ENCODE data around the gene CREBBP. TPM values are rescaled to one million over a fixed set of nuclear protein-coding genes. Genes with fewer than 3 reads are reported as not detected.

Gene CREBBP
- total and polyA plus RNA-seq, 2 donors (not counting 3 experiments of a cell fraction or from before 2014, with no cell fraction given) = 13.8 to 72.7 TPM

DNA sequence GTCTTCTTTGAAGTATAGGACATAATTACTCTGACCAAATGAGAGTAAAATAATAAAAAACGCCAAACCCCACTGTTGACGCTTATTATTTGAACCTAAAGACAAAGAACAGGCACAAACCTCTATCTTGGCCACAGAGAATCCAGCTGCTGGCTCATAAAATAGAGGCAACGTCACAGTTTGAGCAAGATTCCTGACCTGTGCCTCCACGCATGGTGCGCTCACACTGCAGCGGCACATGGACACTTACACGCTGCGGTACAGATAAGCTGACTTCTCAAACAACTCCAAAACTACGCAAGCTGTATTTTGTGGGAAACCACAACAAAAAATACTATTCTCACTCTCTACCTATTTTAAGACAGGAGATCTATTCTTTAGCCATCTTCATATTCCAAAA is 124.4 kb downstream of the CREBBP start:
- intact Hi-C loops (cut with micrococcal nuclease) = no loop called here
- dilution Hi-C loops (cut with MboI; ENCODE audit: extremely low pct_ligation_motif_present, low sequenced_read_pairs) = no loop called here
- Histone ChIP-seq H3K79me2 (ENCODE audit: control insufficient read depth, insufficient read depth, low read length) (no peaks in the 10 kb centered on the region), H4K20me1 (replicated peaks; ENCODE audit: control insufficient read depth, extremely low read depth, insufficient read depth, low read length) (no peaks in the 10 kb centered on the region), H3K9me1 (replicated peaks; ENCODE audit: control insufficient read depth, extremely low read depth, insufficient read depth, low read length) (no peaks in the 10 kb centered on the region), H3K4me2 (ENCODE audit: insufficient read depth, low read length) (no peak overlapping the region), H3K27ac (ENCODE audit: insufficient read depth, low read depth, low read length) (no peak overlapping the region), H3K4me3 (replicated peaks in 1 of 3; ENCODE audit: insufficient read depth in 1 of 3, low read depth in 1 of 3, low read length in 3 of 3) (no peak overlapping the region), H3K9ac (replicated peaks; ENCODE audit: extremely low read depth, insufficient read depth, low read length) (no peak overlapping the region), H3K27me3 (ENCODE audit: control insufficient read depth in 2 of 2, insufficient read depth in 2 of 2, low read length in 2 of 2) (no peaks in the 10 kb centered on the region), H3K36me3 (ENCODE audit: control insufficient read depth in 2 of 2, extremely low read depth in 1 of 2, insufficient read depth in 2 of 2, low read length in 2 of 2) (peaks cover 15 to 17% of the 10 kb centered on the region in 2 experiments), H2AFZ (ENCODE audit: low read depth, low read length) (no peak overlapping the region), H3K9me3 (replicated peaks; ENCODE audit: control insufficient read depth, insufficient read depth, low read length) (no peaks in the 10 kb centered on the region), H3K4me1 (ENCODE audit: control insufficient read depth, extremely low read depth, insufficient read depth, low read length) (no peaks in the 10 kb centered on the region)
- no TSS peak for BruUV-seq (replicated peaks)
- no peak for FAIRE-seq
- CTCF ChIA-PET = interaction anchor here (1.7 kb wide), 1 partner anchor 16 kb away, joined by 4 read pairs; no protein-coding TSS in a partner anchor
- no peak for DNase-seq (ENCODE audit: low read depth, low spot score)
- POLR2A ChIA-PET = no interaction called here
- TF ChIP-seq EZH2 (IDR thresholded peaks at IDR 0.05; ENCODE audit: borderline replicate concordance, low read depth, low read length, severe bottlenecking) (no peak), FOS (IDR thresholded peaks at IDR 0.05; ENCODE audit: borderline replicate concordance, insufficient read depth, low read length) (no peak), GATA2 (IDR thresholded peaks at IDR 0.05; ENCODE audit: insufficient read depth, insufficient read length, low read depth, low read length) (no peak), JUN (IDR thresholded peaks at IDR 0.05; ENCODE audit: borderline replicate concordance, insufficient read depth, insufficient read length, low read depth) (no peak), POLR2AphosphoS5 (IDR thresholded peaks at IDR 0.05; ENCODE audit: insufficient read depth, low read depth, low read length) (no peak), POLR2A (IDR thresholded peaks at IDR 0.05; ENCODE audit: low read depth, low read length) (no peak), MYC (IDR thresholded peaks at IDR 0.05; ENCODE audit: low read depth, low read length) (no peak)
- TF ChIP-seq, protein P1, sequence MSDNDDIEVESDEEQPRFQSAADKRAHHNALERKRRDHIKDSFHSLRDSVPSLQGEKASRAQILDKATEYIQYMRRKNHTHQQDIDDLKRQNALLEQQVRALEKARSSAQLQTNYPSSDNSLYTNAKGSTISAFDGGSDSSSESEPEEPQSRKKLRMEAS (IDR thresholded peaks at IDR 0.05; ENCODE audit: insufficient read depth, insufficient read length) = no peak
- TF ChIP-seq, protein P2, sequence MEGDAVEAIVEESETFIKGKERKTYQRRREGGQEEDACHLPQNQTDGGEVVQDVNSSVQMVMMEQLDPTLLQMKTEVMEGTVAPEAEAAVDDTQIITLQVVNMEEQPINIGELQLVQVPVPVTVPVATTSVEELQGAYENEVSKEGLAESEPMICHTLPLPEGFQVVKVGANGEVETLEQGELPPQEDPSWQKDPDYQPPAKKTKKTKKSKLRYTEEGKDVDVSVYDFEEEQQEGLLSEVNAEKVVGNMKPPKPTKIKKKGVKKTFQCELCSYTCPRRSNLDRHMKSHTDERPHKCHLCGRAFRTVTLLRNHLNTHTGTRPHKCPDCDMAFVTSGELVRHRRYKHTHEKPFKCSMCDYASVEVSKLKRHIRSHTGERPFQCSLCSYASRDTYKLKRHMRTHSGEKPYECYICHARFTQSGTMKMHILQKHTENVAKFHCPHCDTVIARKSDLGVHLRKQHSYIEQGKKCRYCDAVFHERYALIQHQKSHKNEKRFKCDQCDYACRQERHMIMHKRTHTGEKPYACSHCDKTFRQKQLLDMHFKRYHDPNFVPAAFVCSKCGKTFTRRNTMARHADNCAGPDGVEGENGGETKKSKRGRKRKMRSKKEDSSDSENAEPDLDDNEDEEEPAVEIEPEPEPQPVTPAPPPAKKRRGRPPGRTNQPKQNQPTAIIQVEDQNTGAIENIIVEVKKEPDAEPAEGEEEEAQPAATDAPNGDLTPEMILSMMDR (IDR thresholded peaks at IDR 0.05; ENCODE audit: extremely low read depth in 1 of 2, insufficient read depth in 1 of 2, low read depth in 1 of 2, low read length in 2 of 2) = no peak

All from endothelial cell of umbilical vein (primary cell).